Ureter (tissue), 1 donor: ENCODE measurements around the gene PRELID3B. TPM values are rescaled to one million over a fixed set of nuclear protein-coding genes. Genes with fewer than 3 reads are reported as not detected.

ENCODE experiments used
- DNase-seq: peaks from one replicate; pipeline ENCODE4 v3.0.0-alpha.2; 2020; ENCODE audit warnings: low spot score
- total RNA-seq: library from RNA; stranded (reverse); gene quantifications from one replicate; pipeline ENCODE4 v1.2.4, GENCODE V29; 2023
- donor health status: DM: yes; HTN: yes; CAD: no.

Gene PRELID3B
- total RNA-seq, 1 donor from 2014 or later: 62.1 TPM

GRCh38 chr20:59010321-59010994 is 32.1 kb downstream of the PRELID3B start:
- peak; percentile 38 for DNase-seq

- peak; percentile 33 for DNase-seq
Observed at GRCh38 chr20:59008715-59009336, 33.8 kb downstream of the PRELID3B start.

- DNase-seq: no peak
Observed at GRCh38 chr20:59007665-59008511, 34.7 kb downstream of the PRELID3B start.

GRCh38 chr20:59006864-59007664 is 35.5 kb downstream of the PRELID3B start, which contains the start of gene CTSZ:
CTSZ (minus strand) TSS chr20:59007254; CDS start chr20:59007128, 126 bp downstream.
- no peak for DNase-seq

GRCh38 chr20:59006167-59006863 is 36.3 kb downstream of the PRELID3B start:
- DNase-seq: no peak

- no peak for DNase-seq
Observed at GRCh38 chr20:59005523-59006166, 36.9 kb downstream of the PRELID3B start.

- no peak for DNase-seq
Observed at GRCh38 chr20:59004763-59005522, 37.6 kb downstream of the PRELID3B start.

GRCh38 chr20:59004493-59004762 is 38.2 kb downstream of the PRELID3B start:
- no peak for DNase-seq

GRCh38 chr20:59003836-59004492 is 38.6 kb downstream of the PRELID3B start:
- DNase-seq: no peak

- no peak for DNase-seq
Observed at GRCh38 chr20:59002874-59003399, 39.6 kb downstream of the PRELID3B start.

GRCh38 chr20:59002388-59002787 is 40.2 kb downstream of the PRELID3B start:
- no peak for DNase-seq

- no peak for DNase-seq
Observed at GRCh38 chr20:59001449-59002171, 41.0 kb downstream of the PRELID3B start.

- no peak for DNase-seq
Observed at GRCh38 chr20:59001068-59001448, 41.5 kb downstream of the PRELID3B start.

- DNase-seq: no peak
Observed at GRCh38 chr20:59000326-59000725, 42.3 kb downstream of the PRELID3B start.

GRCh38 chr20:58998656-58999055 is 43.9 kb downstream of the PRELID3B start:
- no peak for DNase-seq

- DNase-seq: no peak
Observed at GRCh38 chr20:58997141-58997770, 45.3 kb downstream of the PRELID3B start.

GRCh38 chr20:58996226-58996611 is 46.4 kb downstream of the PRELID3B start:
- no peak for DNase-seq
